ENCODE measurements around the gene MPZL2. TPM values are rescaled to one million over a fixed set of nuclear protein-coding genes. Genes with fewer than 3 reads are reported as not detected.

MPZL2 gene
- total and polyA plus RNA-seq, 9 of the 15 experiments (the other 6 are each of a cell fraction or from before 2014, with no cell fraction given), result 0.09 to 0.28 (median 0.18) TPM; not detected in 2

DNA sequence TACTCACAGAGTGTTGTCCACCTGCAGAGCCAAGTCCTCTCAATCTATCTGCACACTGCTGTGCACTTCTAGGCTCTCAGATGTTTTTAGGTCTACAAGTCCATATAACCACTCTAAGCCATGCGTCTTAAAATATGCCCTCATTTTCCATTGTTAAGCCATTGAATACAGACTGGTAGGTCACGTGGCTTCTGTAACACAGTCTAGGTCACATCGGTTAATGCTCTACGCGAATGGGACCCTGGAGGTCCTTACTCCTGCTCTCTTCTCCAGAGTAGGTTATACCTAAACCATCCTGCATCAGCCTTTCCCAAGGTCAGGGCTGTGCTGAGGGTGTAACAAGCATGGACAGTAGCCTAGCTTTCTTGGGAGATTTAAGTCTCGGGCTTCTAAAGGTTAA lies 40.1 kb downstream of the MPZL2 start:
- FAIRE-seq (no peak), ATAC-seq (no peak), DNase-seq (ENCODE audit: extremely low read depth in 1 of 4, low spot score in 3 of 4) (no peak)
- Histone ChIP-seq H3K36me3 (ENCODE audit: control insufficient read depth, insufficient read depth, low read length) (no peaks in the 10 kb centered on the region), H3K4me1 (replicated peaks in 1 of 2; ENCODE audit: control insufficient read depth in 2 of 2, insufficient read depth in 2 of 2, low read length in 2 of 2) (no peaks in the 10 kb centered on the region), H2AFZ (ENCODE audit: low read depth, low read length) (no peak overlapping the region), H4K20me1 (replicated peaks; ENCODE audit: control insufficient read depth, insufficient read depth, low read length) (no peaks in the 10 kb centered on the region), H3K27ac (ENCODE audit: extremely low read depth, low read depth, low read length) (no peak overlapping the region), H3K4me2 (ENCODE audit: insufficient read depth, low read length) (no peak overlapping the region), H3K4me3 (no peak overlapping the region), H3K27me3 (ENCODE audit: control insufficient read depth in 2 of 2, insufficient read depth in 2 of 2, low read length in 2 of 2) (peaks cover 4 to 26% of the 10 kb centered on the region in 2 experiments; a peak in 4 of 5 replicates), H3K9me3 (replicated peaks; ENCODE audit: control insufficient read depth, insufficient read depth, low read depth, low read length) (no peaks in the 10 kb centered on the region), H3K9ac (ENCODE audit: insufficient read depth in 1 of 2, low read depth in 2 of 2, low read length in 2 of 2) (no peak overlapping the region), H3K9me1 (ENCODE audit: control insufficient read depth, insufficient read depth, low read length) (no peaks in the 10 kb centered on the region), H3K79me2 (ENCODE audit: control insufficient read depth, insufficient read depth, low read length) (no peaks in the 10 kb centered on the region)
- 7% methylated on average over 6 of the region's 6 CpGs for WGBS (ENCODE audit: insufficient coverage, low coverage, missing lambda C conversion rate)
- in situ Hi-C loops (cut with MboI) (no loop called here), intact Hi-C loops (cut with micrococcal nuclease) (no loop called here)
- CTCF ChIA-PET (ENCODE audit: low intra/inter-chr PET ratio), result no interaction called here
- POLR2A ChIA-PET, result no interaction called here
- peak; percentile 25; the same call in 1 of the 2 replicates for TF ChIP-seq RAD51 (IDR thresholded peaks at IDR 0.05; ENCODE audit: borderline replicate concordance, low read depth)
- TF ChIP-seq, protein P1, sequence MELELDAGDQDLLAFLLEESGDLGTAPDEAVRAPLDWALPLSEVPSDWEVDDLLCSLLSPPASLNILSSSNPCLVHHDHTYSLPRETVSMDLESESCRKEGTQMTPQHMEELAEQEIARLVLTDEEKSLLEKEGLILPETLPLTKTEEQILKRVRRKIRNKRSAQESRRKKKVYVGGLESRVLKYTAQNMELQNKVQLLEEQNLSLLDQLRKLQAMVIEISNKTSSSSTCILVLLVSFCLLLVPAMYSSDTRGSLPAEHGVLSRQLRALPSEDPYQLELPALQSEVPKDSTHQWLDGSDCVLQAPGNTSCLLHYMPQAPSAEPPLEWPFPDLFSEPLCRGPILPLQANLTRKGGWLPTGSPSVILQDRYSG (tag; conservative IDR thresholded peaks at IDR 0.05; ENCODE audit: low read depth), result no peak
- no TSS peak for BruUV-seq (replicated peaks)

DNA sequence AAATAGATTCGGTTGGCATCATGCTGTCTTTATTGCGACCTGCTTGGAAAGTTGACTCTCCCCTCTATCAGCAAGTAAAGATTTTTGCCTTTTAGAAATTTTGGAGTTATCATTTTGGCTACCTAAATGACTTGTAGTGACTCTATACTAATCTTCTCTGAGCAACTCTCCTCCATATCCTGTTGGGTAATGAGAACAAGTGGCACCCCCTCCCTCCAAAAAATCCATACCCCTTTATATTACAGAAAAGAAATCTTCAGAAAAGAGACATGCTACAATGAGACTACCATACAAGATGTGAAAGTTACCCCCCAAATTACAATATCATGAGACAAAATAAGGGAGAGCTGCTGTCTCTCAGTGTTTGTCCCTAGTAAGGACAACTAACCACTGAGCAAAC lies 40.5 kb downstream of the MPZL2 start:
- POLR2A ChIA-PET, result no interaction called here
- CTCF ChIA-PET (ENCODE audit: low intra/inter-chr PET ratio), result no interaction called here
- H3K79me2 ChIP-seq (ENCODE audit: control insufficient read depth, insufficient read depth, low read length), result no peaks in the 10 kb centered on the region
- H3K9ac ChIP-seq (ENCODE audit: insufficient read depth in 1 of 2, low read depth in 2 of 2, low read length in 2 of 2), result no peak overlapping the region
- FAIRE-seq, result no peak
- H4K20me1 ChIP-seq (replicated peaks; ENCODE audit: control insufficient read depth, insufficient read depth, low read length), result no peaks in the 10 kb centered on the region
- no peaks in the 10 kb centered on the region for H3K9me3 ChIP-seq (replicated peaks; ENCODE audit: control insufficient read depth, insufficient read depth, low read depth, low read length)
- no peaks in the 10 kb centered on the region for H3K9me1 ChIP-seq (ENCODE audit: control insufficient read depth, insufficient read depth, low read length)
- in situ Hi-C loops (cut with MboI), result no loop called here
- WGBS (ENCODE audit: insufficient coverage, low coverage, missing lambda C conversion rate), result 6% methylated on average over 2 of the region's 2 CpGs
- intact Hi-C loops (cut with micrococcal nuclease), result no loop called here
- BruUV-seq (replicated peaks), result no TSS peak
- H2AFZ ChIP-seq (ENCODE audit: low read depth, low read length), result no peak overlapping the region
- ATAC-seq, result no peak
- peaks cover 4 to 26% of the 10 kb centered on the region in 2 experiments; a peak in 4 of 5 replicates for H3K27me3 ChIP-seq (ENCODE audit: control insufficient read depth in 2 of 2, insufficient read depth in 2 of 2, low read length in 2 of 2)
- no peak overlapping the region for H3K27ac ChIP-seq (ENCODE audit: extremely low read depth, low read depth, low read length)
- no peaks in the 10 kb centered on the region for H3K36me3 ChIP-seq (ENCODE audit: control insufficient read depth, insufficient read depth, low read length)
- H3K4me2 ChIP-seq (ENCODE audit: insufficient read depth, low read length), result no peak overlapping the region
- DNase-seq (ENCODE audit: extremely low read depth in 1 of 4, low spot score in 3 of 4), result no peak
- no peak overlapping the region for H3K4me3 ChIP-seq
- H3K4me1 ChIP-seq (replicated peaks in 1 of 2; ENCODE audit: control insufficient read depth in 2 of 2, insufficient read depth in 2 of 2, low read length in 2 of 2), result no peaks in the 10 kb centered on the region
- TF ChIP-seq, protein P2, sequence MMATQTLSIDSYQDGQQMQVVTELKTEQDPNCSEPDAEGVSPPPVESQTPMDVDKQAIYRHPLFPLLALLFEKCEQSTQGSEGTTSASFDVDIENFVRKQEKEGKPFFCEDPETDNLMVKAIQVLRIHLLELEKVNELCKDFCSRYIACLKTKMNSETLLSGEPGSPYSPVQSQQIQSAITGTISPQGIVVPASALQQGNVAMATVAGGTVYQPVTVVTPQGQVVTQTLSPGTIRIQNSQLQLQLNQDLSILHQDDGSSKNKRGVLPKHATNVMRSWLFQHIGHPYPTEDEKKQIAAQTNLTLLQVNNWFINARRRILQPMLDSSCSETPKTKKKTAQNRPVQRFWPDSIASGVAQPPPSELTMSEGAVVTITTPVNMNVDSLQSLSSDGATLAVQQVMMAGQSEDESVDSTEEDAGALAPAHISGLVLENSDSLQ (IDR thresholded peaks at IDR 0.05), result no peak
- TF ChIP-seq, protein P3, sequence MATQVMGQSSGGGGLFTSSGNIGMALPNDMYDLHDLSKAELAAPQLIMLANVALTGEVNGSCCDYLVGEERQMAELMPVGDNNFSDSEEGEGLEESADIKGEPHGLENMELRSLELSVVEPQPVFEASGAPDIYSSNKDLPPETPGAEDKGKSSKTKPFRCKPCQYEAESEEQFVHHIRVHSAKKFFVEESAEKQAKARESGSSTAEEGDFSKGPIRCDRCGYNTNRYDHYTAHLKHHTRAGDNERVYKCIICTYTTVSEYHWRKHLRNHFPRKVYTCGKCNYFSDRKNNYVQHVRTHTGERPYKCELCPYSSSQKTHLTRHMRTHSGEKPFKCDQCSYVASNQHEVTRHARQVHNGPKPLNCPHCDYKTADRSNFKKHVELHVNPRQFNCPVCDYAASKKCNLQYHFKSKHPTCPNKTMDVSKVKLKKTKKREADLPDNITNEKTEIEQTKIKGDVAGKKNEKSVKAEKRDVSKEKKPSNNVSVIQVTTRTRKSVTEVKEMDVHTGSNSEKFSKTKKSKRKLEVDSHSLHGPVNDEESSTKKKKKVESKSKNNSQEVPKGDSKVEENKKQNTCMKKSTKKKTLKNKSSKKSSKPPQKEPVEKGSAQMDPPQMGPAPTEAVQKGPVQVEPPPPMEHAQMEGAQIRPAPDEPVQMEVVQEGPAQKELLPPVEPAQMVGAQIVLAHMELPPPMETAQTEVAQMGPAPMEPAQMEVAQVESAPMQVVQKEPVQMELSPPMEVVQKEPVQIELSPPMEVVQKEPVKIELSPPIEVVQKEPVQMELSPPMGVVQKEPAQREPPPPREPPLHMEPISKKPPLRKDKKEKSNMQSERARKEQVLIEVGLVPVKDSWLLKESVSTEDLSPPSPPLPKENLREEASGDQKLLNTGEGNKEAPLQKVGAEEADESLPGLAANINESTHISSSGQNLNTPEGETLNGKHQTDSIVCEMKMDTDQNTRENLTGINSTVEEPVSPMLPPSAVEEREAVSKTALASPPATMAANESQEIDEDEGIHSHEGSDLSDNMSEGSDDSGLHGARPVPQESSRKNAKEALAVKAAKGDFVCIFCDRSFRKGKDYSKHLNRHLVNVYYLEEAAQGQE (IDR thresholded peaks at IDR 0.05; ENCODE audit: borderline replicate concordance), result no peak
- TF ChIP-seq, protein P3 (CRISPR knock-in tag; IDR thresholded peaks at IDR 0.05; ENCODE audit: low read depth), result no peak
- no peak for TF ChIP-seq XRCC4 (IDR thresholded peaks at IDR 0.05; ENCODE audit: extremely low read depth, insufficient read depth, insufficient read length)

Measured in K562 (cell line).